GM19455 (cell line): ENCODE data around the gene SIPA1L3.
"Not testable (repeated sequence)": the region's sequence is repeated elsewhere in the genome, so short reads cannot be mapped to it uniquely, and the experiment has no call there.

Experiments used
- ATAC-seq: cut with Tn5 transposase; IDR thresholded peaks from one replicate; pipeline ENCODE4 v1.9.1; 2021; ENCODE audit not compliant: unreplicated experiment

SIPA1L3 gene

DNA sequence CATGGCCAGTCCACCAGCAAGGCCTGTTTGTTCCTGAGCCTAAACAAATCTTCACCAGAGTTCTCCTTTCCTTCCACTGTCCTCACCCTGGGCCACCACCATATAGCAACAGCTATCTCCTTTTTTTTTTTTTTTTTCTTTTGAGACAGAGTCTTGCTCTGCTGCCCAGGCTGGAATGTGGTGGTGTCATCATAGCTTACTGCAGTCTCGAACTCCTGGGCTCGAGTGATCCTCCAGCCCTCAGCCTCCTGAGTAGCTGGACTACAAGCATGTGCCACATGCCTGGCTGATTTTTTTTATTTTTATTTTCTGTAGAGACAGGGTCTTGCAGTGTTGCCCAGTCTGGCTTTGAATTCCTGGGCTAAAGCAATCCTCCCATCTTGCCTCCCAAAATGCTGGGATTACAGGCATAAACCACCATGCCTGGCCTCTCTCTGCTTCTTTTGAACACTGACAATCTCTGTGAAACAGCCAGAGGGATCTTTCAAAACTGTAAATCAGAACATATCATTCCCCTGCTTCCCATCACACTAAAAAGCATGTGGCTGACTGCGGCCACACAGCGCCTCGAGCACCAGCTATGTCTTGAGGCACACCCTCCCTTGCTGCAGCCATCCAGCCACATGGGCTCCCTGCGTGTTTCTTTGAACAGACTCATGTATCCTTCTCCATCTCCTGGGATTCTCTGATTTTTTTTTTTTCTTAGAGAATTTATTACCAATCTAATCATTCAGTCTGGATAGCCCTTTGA lies 110.6 kb downstream of the SIPA1L3 start:
- no peak for ATAC-seq

- no peak for ATAC-seq
These were observed 111.8 kb downstream of the SIPA1L3 start for GRCh38 chr19:38018694-38019395.

DNA sequence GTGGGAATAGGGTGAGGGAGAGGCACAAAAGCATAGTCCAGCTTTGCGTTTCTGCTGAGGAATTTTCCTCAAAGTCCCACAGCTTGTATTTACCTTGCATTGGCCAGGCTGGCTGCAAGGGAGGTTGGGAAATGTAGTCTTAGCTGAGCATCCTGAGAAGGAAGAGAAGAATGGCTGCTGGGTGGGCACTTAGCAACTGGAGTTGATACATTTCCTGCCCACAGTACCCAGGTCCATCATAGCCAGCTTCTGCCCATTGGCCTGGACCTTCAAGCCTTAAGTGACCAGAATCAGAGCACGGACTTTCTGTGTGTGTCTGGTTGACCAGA lies 112.4 kb downstream of the SIPA1L3 start:
- no peak for ATAC-seq

- ATAC-seq, result no peak
These were observed 113.3 kb downstream of the SIPA1L3 start for GRCh38 chr19:38020311-38020710.

DNA sequence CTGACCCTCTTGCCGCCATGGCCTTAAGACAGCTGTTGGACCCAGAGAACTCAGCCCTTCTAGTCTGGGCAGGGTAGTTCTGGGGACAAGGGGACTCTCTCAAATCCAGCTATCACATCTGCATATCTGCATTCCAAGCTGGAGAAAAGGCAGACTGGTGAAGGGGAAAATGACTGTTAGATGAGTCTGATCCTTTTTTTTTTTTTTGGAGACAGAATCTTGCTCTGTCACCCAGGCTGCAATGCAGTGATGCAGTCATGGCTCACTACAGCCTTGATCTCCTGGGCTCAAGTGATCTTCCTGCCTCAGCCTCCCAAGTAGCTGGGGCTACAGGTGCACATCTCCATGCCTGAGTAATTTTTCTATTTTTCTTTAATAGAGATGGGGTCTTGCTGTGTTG lies 114.3 kb downstream of the SIPA1L3 start:
- no peak for ATAC-seq

DNA sequence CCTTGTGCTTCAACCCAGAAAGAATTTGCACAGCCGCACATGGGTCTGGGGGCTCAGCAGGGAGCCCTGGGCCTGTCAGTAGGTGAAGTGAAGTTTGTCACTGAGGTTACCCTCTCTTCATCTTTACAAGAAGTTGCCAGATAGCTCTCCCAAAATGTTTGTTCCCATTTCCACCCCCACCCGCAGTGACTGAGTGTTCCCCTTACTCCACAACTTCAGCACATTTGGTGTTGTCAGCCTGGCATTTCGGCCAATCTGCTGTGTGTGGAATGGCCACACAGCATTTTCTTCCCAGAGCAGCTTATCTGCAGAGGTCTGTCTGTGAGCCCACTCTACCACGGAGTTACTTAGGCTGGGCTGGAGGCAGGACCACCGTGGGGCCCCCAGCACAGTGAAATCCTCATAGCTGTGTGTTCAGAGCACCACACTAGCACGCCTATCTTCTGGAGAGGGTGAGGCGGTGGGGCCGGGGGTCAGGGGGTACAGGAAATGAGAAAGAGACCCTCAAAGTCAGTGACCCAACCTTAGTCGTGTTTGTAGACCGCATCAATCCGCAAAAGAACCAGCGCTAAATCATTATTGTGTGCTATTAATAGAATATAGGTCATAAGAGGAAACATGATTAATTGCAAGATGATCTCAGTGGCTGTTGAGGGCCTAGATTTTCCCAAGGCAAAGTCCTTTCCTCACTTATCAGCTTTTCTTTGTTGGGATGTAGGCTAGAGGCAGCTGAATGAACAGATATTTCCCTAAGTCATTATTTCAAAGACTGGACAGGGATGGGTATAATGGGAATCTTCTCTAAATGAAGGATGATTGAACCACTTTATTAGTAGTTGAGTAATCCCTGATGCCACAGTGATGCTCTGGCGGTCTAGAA lies 116.0 kb downstream of the SIPA1L3 start:
- no peak for ATAC-seq

GRCh38 chr19:38023671-38024541 lies 116.9 kb downstream of the SIPA1L3 start:
- ATAC-seq, result no peak

DNA sequence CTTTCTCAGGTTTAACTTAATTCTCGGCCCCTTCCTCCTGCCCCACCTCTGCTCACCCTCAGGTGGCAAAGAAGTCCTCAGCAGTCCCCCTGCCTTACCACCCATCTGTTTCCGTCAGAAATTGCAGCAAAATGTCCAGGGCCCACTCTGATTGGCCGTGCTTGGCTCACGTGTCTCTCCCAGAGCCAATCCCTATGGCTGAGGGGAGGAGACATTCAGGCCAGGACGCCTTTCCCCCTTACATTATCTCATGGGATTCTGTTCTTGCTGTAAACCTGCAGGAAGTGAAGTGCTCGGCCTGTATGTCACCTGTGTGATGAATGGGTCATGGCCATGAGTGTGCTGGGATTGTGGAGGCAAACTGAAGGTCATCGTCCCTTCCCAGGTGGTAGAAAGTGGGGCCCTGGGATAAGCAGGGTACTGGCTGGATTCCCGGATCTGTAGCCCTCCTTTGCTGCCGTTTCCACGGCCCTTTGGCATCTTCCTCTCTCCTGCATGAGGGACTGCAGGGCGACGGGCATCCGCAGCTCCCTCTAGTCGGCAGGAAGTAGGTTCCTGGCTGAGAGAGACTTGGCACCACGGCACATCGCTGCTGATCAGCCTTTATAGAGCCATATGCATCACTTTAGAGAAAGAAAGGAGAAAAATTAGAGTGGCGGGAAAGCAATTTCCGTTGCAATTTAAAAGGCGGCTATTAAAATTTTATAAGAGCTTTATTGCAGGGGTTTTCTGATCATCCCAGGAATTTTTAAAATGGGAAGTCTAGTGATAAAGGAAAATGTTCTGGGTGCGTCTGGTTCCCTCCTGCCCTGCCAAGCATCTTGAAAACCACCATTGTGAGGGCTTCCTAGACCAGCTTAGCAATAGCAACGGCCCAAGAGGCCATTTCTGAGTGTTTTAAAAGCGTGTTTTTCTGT lies 118.2 kb downstream of the SIPA1L3 start:
- ATAC-seq, result no peak

DNA sequence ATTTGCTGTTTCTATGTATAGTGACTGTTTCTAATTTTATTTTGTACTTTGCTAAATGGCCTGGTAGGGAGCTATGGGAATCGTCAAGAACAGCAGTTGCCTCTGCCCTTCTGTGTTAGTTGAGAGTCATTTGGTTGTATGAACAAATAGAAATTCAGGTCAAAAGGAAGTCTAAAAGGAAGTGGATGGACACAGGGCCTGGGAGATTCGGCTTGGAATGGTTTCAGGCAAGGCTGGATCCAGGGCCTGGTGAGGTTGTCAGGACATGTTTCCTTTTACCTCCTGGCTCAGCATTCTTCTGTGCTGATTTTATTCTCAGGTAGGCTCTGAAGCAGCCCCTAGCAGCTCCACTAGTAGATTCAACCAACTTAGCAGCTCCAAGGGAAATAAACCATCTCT lies 118.9 kb downstream of the SIPA1L3 start:
- ATAC-seq, result no peak

- no peak for ATAC-seq
These were observed 122.0 kb downstream of the SIPA1L3 start for GRCh38 chr19:38028913-38029510.

- ATAC-seq, result not testable (repeated sequence)
These were observed 123.0 kb downstream of the SIPA1L3 start for GRCh38 chr19:38030001-38030400.

GRCh38 chr19:38030686-38031422 lies 123.8 kb downstream of the SIPA1L3 start:
- no peak for ATAC-seq

GRCh38 chr19:38031423-38031770 lies 124.4 kb downstream of the SIPA1L3 start:
- ATAC-seq, result no peak

DNA sequence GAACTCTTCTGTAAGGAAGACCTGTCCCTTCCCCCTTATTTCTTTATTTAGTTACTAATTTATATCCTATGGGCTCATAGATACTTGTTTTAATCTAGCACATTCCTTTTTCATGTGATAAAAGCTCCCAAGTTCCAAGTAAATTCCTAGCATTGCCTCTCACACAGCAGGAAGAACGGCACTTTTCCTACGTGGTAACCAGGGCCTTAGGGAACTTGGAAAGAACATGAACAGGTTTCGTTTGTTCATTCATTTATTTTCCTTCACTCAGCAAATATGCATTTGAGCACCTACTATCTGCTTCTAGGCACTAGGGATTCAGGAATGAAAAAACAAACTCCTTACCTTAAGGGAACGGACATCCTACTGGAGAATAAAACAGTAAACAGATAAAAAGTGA lies 125.1 kb downstream of the SIPA1L3 start:
- ATAC-seq, result no peak

GRCh38 chr19:38032951-38033350 lies 125.9 kb downstream of the SIPA1L3 start:
- no peak for ATAC-seq

DNA sequence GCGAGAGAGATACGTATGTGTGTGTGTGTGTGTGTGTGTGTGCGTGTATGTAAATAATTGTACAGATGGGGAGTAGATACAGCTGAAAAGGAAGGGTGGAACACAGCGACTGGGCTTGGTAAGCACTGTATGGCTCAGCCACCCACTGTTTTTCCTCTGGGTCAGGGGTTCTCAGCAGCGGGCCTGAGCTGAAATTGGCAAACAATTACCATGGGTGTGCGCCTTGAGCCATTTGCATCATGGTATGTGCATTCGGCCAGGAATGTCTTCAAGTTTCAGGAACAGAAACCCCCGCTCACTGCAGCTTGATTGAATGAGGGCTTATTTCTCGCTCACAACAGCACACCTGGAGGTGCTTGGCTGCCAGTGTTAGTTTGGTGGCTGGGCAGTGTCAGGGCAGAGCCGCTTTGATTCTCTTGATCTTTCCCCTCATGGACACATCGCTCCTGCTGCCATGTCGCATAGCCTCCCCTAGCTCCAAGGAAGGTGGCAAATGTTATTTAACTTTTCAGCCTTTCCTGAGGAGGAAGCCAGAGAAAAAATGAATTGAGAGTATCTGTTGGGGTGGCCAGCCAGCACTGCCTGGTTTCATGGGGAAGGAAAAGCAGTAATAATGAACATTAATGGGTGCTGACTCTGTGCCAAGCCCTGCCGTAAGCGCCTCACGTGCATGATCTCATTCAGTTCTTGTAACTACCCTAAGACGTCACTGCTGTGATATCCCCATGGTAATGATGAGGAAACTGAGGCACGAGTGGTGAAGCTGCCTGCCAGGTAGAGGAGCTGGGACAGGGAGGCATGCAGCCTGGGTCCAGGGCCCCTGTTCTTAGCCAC lies 126.9 kb downstream of the SIPA1L3 start:
- ATAC-seq, result peak; percentile 58

GRCh38 chr19:38034492-38034860 lies 127.5 kb downstream of the SIPA1L3 start:
- no peak for ATAC-seq
